MCF 10A (cell line): Measurements from ENCODE around the gene ARMH4. TPM values are rescaled to one million over a fixed set of nuclear protein-coding genes. Genes with fewer than 3 reads are reported as not detected.

Experiments used
- BruUV-seq: library from RNA; stranded (reverse); fragments of 400-500 nt; replicated peaks from 2 replicates; lab custom pipeline; 2021; lab: Mats Ljungman, UMichigan
- CTCF ChIA-PET: fragments of 300-600 bp; sonication (Branson Sonifier 250); formaldehyde crosslinking; extraction: SDS; loops from one replicate; lab custom pipeline; 2021; ENCODE audit warnings: antibody characterized with exemption, inconsistent platforms; lab: Yijun Ruan, JAX
- POLR2A ChIA-PET: fragments of 300-600, 350-650 bp; sonication (Branson Sonifier 250); formaldehyde crosslinking; extraction: SDS; loops from one replicate; lab custom pipeline; 2020; ENCODE audit warnings: antibody characterized with exemption, inconsistent platforms; lab: Yijun Ruan, JAX
- DNase-seq: peaks from one replicate; pipeline ENCODE4 v3.0.0-alpha.2; 2018; ENCODE audit not compliant: unreplicated experiment
- H3K27ac Mint-ChIP-seq: one replicate; pipeline ENCODE4 v1.8.0; 2022; ENCODE audit warnings: mild to moderate bottlenecking, low read depth, mixed read lengths; ENCODE audit not compliant: unreplicated experiment
- H3K27me3 Mint-ChIP-seq: one replicate; pipeline ENCODE4 v1.8.0; 2022; ENCODE audit warnings: mixed read lengths; ENCODE audit not compliant: insufficient read depth, unreplicated experiment
- H3K36me3 Mint-ChIP-seq: one replicate; pipeline ENCODE4 v1.8.0; 2022; ENCODE audit warnings: mild to moderate bottlenecking, moderate library complexity, mixed read lengths; ENCODE audit not compliant: insufficient read depth, unreplicated experiment
- H3K4me1 Mint-ChIP-seq: one replicate; pipeline ENCODE4 v1.8.0; 2022; ENCODE audit warnings: mixed read lengths; ENCODE audit not compliant: insufficient read depth, unreplicated experiment
- H3K4me3 Mint-ChIP-seq: one replicate; pipeline ENCODE4 v1.8.0; 2022; ENCODE audit warnings: mild to moderate bottlenecking, moderate library complexity, mixed read lengths; ENCODE audit not compliant: unreplicated experiment
- H3K9me3 Mint-ChIP-seq: one replicate; pipeline ENCODE4 v1.8.0; 2022; ENCODE audit warnings: mixed read lengths; ENCODE audit not compliant: unreplicated experiment
- intact Hi-C: fragments of 100-400 bp; cut with micrococcal nuclease; formaldehyde crosslinking; loops from 2 replicates; pipeline ENCODE4 v1.14.1; 2022
- total RNA-seq: library from RNA; stranded (reverse); gene quantifications from 2 replicates; pipeline ENCODE4 v1.2.3, GENCODE V29; 2022
- TF ChIP-seq, protein P1 (sequence below): fragments of 200-600 bp; IDR thresholded peaks from one replicate; pipeline ENCODE4 v1.8.0; 2022; ENCODE audit warnings: antibody characterized with exemption, mild to moderate bottlenecking; ENCODE audit not compliant: unreplicated experiment

The ARMH4 gene
- total RNA-seq, 1 experiment from 2014 or later, result not detected

DNA sequence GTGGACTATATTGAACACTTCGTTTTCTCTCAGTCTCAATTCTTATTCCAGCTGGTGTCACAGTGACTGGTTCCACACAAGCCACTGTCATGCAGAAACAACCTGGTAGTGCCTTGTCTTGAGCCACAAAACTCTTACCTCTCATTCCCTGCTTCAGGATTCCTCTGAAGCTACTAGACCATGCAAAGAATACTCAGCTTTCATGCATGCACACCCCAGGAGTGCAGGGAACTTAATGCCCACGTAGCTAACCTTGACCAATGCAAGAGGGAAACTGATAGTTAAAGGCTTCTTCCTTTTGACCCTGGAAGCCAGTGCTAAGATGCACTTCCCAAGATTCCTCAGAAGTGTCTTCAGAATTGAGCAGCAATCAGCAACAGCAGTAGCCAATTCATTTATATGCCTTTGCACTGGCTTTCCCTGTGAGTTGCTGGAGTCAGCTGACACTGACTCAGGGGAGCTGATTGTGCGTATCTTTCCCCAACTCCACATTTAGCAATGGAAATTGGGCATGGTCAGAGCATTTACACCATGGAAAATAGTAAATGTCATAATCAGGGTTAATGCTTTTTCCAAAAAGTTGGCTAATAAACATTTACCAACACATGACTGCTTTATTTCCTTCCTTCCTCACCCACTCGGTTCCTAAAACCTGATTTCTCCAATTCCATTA lies 172.5 kb downstream of the ARMH4 start:
- Mint-ChIP-seq H3K9me3 (no peaks in the 10 kb centered on the region), H3K36me3 (no peaks in the 10 kb centered on the region), H3K4me1 (no peaks in the 10 kb centered on the region), H3K27me3 (peaks cover 38% of the 10 kb centered on the region), H3K27ac (no peak overlapping the region), H3K4me3 (no peak overlapping the region)
- ChIA-PET CTCF (interaction anchor here (0.5 kb wide), 1 partner anchor 32 kb away, joined by 4 read pairs; no protein-coding TSS in a partner anchor), POLR2A (interaction anchor here (0.7 kb wide), 1 partner anchor 9 kb away, joined by 4 read pairs; no protein-coding TSS in a partner anchor)
- DNase-seq, result no peak
- TF ChIP-seq, protein P1, sequence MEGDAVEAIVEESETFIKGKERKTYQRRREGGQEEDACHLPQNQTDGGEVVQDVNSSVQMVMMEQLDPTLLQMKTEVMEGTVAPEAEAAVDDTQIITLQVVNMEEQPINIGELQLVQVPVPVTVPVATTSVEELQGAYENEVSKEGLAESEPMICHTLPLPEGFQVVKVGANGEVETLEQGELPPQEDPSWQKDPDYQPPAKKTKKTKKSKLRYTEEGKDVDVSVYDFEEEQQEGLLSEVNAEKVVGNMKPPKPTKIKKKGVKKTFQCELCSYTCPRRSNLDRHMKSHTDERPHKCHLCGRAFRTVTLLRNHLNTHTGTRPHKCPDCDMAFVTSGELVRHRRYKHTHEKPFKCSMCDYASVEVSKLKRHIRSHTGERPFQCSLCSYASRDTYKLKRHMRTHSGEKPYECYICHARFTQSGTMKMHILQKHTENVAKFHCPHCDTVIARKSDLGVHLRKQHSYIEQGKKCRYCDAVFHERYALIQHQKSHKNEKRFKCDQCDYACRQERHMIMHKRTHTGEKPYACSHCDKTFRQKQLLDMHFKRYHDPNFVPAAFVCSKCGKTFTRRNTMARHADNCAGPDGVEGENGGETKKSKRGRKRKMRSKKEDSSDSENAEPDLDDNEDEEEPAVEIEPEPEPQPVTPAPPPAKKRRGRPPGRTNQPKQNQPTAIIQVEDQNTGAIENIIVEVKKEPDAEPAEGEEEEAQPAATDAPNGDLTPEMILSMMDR, result no peak
- BruUV-seq, result no TSS peak
- intact Hi-C loops, result loop anchor here (5.0 kb wide), 1 partner anchor 67 kb away; no protein-coding TSS in a partner anchor

- POLR2A ChIA-PET, result no interaction called here
- peaks cover 4% of the 10 kb centered on the region for H3K4me1 Mint-ChIP-seq
- no peak overlapping the region for H3K4me3 Mint-ChIP-seq
- TF ChIP-seq, protein P1, result no peak
- no peak overlapping the region for H3K27ac Mint-ChIP-seq
- intact Hi-C loops, result no loop called here
- CTCF ChIA-PET, result no interaction called here
- DNase-seq, result no peak
- H3K27me3 Mint-ChIP-seq, result peaks cover 38% of the 10 kb centered on the region
- H3K36me3 Mint-ChIP-seq, result no peaks in the 10 kb centered on the region
- no TSS peak for BruUV-seq
- no peaks in the 10 kb centered on the region for H3K9me3 Mint-ChIP-seq
These were observed 175.3 kb downstream of the ARMH4 start for GRCh38 chr14:57976701-57977100.

- no peak for DNase-seq
- Mint-ChIP-seq H3K4me3 (no peak overlapping the region), H3K9me3 (no peaks in the 10 kb centered on the region), H3K4me1 (peaks cover 8% of the 10 kb centered on the region), H3K27me3 (peaks cover 37% of the 10 kb centered on the region), H3K36me3 (no peaks in the 10 kb centered on the region), H3K27ac (no peak overlapping the region)
- BruUV-seq, result no TSS peak
- TF ChIP-seq, protein P1, result no peak
- ChIA-PET CTCF (interaction anchor here (0.8 to 1.2 kb wide), 2 partner anchors 26 to 91 kb away, joined by 3 read pairs; no protein-coding TSS in a partner anchor), POLR2A (no interaction called here)
- intact Hi-C loops, result no loop called here
These were observed 177.1 kb downstream of the ARMH4 start for GRCh38 chr14:57974896-57975295.

GRCh38 chr14:57970594-57970993 lies 181.4 kb downstream of the ARMH4 start:
- Mint-ChIP-seq H3K4me1 (peaks cover 8% of the 10 kb centered on the region), H3K9me3 (no peaks in the 10 kb centered on the region), H3K36me3 (no peaks in the 10 kb centered on the region), H3K4me3 (no peak overlapping the region), H3K27me3 (no peaks in the 10 kb centered on the region), H3K27ac (no peak overlapping the region)
- no peak for DNase-seq
- TF ChIP-seq, protein P1, result no peak
- ChIA-PET POLR2A (interaction anchor here (0.6 kb wide), 1 partner anchor 89 kb away, joined by 3 read pairs; no protein-coding TSS in a partner anchor), CTCF (interaction anchor here (0.7 to 1.1 kb wide), 2 partner anchors 11 to 31 kb away, joined by 3 read pairs; no protein-coding TSS in a partner anchor)
- intact Hi-C loops, result no loop called here
- BruUV-seq, result no TSS peak
